Smooth muscle cell (in vitro differentiated cells): ENCODE data around the gene CMPK1. TPM values are rescaled to one million over a fixed set of nuclear protein-coding genes. Genes with fewer than 3 reads are reported as not detected.

Source experiments
- DNase-seq: peaks from one replicate; lab custom pipeline; 2025; ENCODE audit not compliant: unreplicated experiment; lab: John Stamatoyannopoulos, UW
- H2AFZ ChIP-seq: fragments of 200-600 bp; sonication (generic); 2 replicates; pipeline ENCODE4 v1.6.0; 2016; ENCODE audit warnings: antibody characterized with exemption, low read depth, mild to moderate bottlenecking
- H3F3A ChIP-seq: fragments of 200-600 bp; sonication (generic); 2 replicates; pipeline ENCODE4 v1.6.0; 2017; ENCODE audit warnings: antibody characterized with exemption, low read depth
- H3K27ac ChIP-seq: fragments of 200-600 bp; sonication (generic); 2 replicates; pipeline ENCODE4 v1.5.1; 2016; ENCODE audit warnings: low read depth, mild to moderate bottlenecking
- H3K27me3 ChIP-seq: fragments of 200-600 bp; sonication (generic); 2 replicates; pipeline ENCODE4 v1.6.1; 2016; ENCODE audit warnings: low read depth, mild to moderate bottlenecking
- H3K36me3 ChIP-seq: fragments of 200-600 bp; sonication (generic); 2 replicates; pipeline ENCODE4 v1.5.1; 2016; ENCODE audit warnings: low read depth
- H3K4me1 ChIP-seq: fragments of 200-600 bp; sonication (generic); 2 replicates; pipeline ENCODE4 v1.5.1; 2016; ENCODE audit warnings: low read depth
- H3K4me2 ChIP-seq: fragments of 200-600 bp; sonication (generic); 2 replicates; pipeline ENCODE4 v1.6.0; 2016; ENCODE audit warnings: mild to moderate bottlenecking
- H3K4me3 ChIP-seq: fragments of 200-600 bp; sonication (generic); 2 replicates; pipeline ENCODE4 v1.5.1; 2016; ENCODE audit warnings: mild to moderate bottlenecking
- H3K79me2 ChIP-seq: fragments of 200-600 bp; sonication (generic); 2 replicates; pipeline ENCODE4 v1.6.0; 2016; ENCODE audit warnings: low read depth, mild to moderate bottlenecking
- H3K9ac ChIP-seq: fragments of 200-600 bp; sonication (generic); 2 replicates; pipeline ENCODE4 v1.6.0; 2016; ENCODE audit warnings: low read depth
- H3K9me3 ChIP-seq: fragments of 200-600 bp; sonication (generic); replicated peaks from 2 replicates; pipeline ENCODE4 v1.5.1; 2016; ENCODE audit warnings: low read depth
- H4K20me1 ChIP-seq: fragments of 200-600 bp; sonication (generic); 2 replicates; pipeline ENCODE4 v1.6.0; 2016; ENCODE audit warnings: low read depth
- WGBS: methylation state at CpG from one replicate; pipeline ENCODE4 v1.1.7; 2016; ENCODE audit warnings: low lambda C conversion rate; 5-methylcytosine and 5-hydroxymethylcytosine counted together
- polyA plus RNA-seq: library from polyadenylated mRNA; unstranded; fragments of >200 nt; fragmentation: Nextera tagmentation; extraction: Ambion mirVana; gene quantifications from 2 replicates; pipeline ENCODE4 v1.2.1, GENCODE V29; 2016
- total RNA-seq: library from RNA; depleted of rRNA; stranded (reverse); fragments of >200 nt; gene quantifications from 2 replicates; pipeline ENCODE4 v1.2.3, GENCODE V29; 2014
- TF ChIP-seq, protein P1 (sequence below): fragments of 200-600 bp; sonication (generic); IDR thresholded peaks from 2 replicates; pipeline ENCODE4 v1.5.1; 2017; ENCODE audit warnings: borderline replicate concordance, mild to moderate bottlenecking, antibody characterized with exemption; ENCODE audit not compliant: insufficient read depth, poor library complexity, severe bottlenecking

The CMPK1 gene
- total and polyA plus RNA-seq, 2 experiments from 2014 or later = 75.5 to 105 TPM

- H3K4me2 ChIP-seq = no peak overlapping the region
- H3K9ac ChIP-seq = no peak overlapping the region
- no peaks in the 10 kb centered on the region for H3K27me3 ChIP-seq
- H3F3A ChIP-seq = no peaks in the 10 kb centered on the region
- no peak for DNase-seq
- H3K36me3 ChIP-seq = no peaks in the 10 kb centered on the region
- no peak overlapping the region for H2AFZ ChIP-seq
- H4K20me1 ChIP-seq = peaks cover 71% of the 10 kb centered on the region
- H3K4me3 ChIP-seq = no peak overlapping the region
- no peak overlapping the region for H3K27ac ChIP-seq
- no peaks in the 10 kb centered on the region for H3K9me3 ChIP-seq
- peaks cover 3% of the 10 kb centered on the region for H3K4me1 ChIP-seq
- 76% methylated on average over 3 of the region's 3 CpGs for WGBS
- TF ChIP-seq, protein P1, sequence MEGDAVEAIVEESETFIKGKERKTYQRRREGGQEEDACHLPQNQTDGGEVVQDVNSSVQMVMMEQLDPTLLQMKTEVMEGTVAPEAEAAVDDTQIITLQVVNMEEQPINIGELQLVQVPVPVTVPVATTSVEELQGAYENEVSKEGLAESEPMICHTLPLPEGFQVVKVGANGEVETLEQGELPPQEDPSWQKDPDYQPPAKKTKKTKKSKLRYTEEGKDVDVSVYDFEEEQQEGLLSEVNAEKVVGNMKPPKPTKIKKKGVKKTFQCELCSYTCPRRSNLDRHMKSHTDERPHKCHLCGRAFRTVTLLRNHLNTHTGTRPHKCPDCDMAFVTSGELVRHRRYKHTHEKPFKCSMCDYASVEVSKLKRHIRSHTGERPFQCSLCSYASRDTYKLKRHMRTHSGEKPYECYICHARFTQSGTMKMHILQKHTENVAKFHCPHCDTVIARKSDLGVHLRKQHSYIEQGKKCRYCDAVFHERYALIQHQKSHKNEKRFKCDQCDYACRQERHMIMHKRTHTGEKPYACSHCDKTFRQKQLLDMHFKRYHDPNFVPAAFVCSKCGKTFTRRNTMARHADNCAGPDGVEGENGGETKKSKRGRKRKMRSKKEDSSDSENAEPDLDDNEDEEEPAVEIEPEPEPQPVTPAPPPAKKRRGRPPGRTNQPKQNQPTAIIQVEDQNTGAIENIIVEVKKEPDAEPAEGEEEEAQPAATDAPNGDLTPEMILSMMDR = no peak
- H3K79me2 ChIP-seq = no peaks in the 10 kb centered on the region
Measured at GRCh38 chr1:47382399-47382983, 48.9 kb downstream of the CMPK1 start.

GRCh38 chr1:47384083-47384482 is 50.5 kb downstream of the CMPK1 start:
- Histone ChIP-seq H4K20me1 (peaks cover 55% of the 10 kb centered on the region), H3K27ac (no peak overlapping the region), H3K79me2 (no peaks in the 10 kb centered on the region), H3K4me1 (no peaks in the 10 kb centered on the region), H3K9ac (no peak overlapping the region), H3K9me3 (no peaks in the 10 kb centered on the region), H3K4me2 (no peak overlapping the region), H3F3A (no peaks in the 10 kb centered on the region), H3K27me3 (no peaks in the 10 kb centered on the region), H3K4me3 (no peak overlapping the region), H2AFZ (no peak overlapping the region), H3K36me3 (no peaks in the 10 kb centered on the region)
- TF ChIP-seq, protein P1 = no peak
- WGBS = 99% methylated on average over 3 of the region's 3 CpGs
- DNase-seq = no peak

DNA sequence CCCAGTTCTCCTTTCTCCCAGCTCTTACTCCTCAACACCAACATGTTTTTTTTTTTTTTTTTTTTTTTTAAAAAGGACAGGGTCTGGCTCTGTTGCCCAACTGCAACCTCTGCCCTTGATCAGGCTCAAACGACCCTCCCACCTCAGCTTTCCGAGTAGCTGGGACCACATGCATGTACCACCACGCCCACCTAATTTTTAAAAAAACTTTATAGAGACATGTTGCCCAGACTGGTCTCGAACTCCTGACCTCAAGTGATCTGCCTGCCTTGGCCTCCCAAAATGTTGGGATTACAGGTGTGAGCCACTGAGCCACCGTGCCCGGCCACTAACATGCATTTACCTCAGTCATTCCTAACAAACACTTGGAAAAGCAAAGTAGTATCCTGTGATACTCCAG is 51.4 kb downstream of the CMPK1 start:
- Histone ChIP-seq H3K36me3 (no peaks in the 10 kb centered on the region), H3K9me3 (no peaks in the 10 kb centered on the region), H3K27ac (no peak overlapping the region), H2AFZ (no peak overlapping the region), H3K27me3 (peaks cover 4% of the 10 kb centered on the region), H4K20me1 (peaks cover 46% of the 10 kb centered on the region), H3K4me2 (no peak overlapping the region), H3K4me1 (no peaks in the 10 kb centered on the region), H3K79me2 (no peaks in the 10 kb centered on the region), H3F3A (no peaks in the 10 kb centered on the region), H3K4me3 (no peak overlapping the region), H3K9ac (no peak overlapping the region)
- TF ChIP-seq, protein P1 = no peak
- WGBS = 95% methylated on average over 6 of the region's 6 CpGs
- DNase-seq = no peak

DNA sequence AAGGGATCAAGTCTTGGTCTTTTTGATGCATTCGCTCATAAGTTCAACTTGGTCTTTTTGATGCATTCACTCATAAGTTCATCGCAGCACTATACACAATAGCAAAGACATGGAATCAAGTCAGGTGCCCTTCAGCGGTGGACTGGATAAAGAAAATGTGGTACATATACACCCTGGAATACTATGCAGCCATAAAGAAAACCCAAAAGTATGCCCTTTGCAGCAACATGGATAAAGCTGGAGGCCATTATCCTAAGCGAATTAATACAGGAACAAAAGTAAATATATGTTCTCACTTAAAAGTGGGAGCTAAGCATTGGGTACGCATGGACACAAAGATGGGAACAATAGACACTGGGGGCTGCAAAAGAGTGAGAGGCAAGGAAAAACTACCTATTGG is 52.7 kb downstream of the CMPK1 start:
- Histone ChIP-seq H3K36me3 (no peaks in the 10 kb centered on the region), H3K27ac (no peak overlapping the region), H3K27me3 (peaks cover 16% of the 10 kb centered on the region), H3K79me2 (no peaks in the 10 kb centered on the region), H4K20me1 (peaks cover 34% of the 10 kb centered on the region), H2AFZ (no peak overlapping the region), H3K9me3 (no peaks in the 10 kb centered on the region), H3F3A (no peaks in the 10 kb centered on the region), H3K9ac (no peak overlapping the region), H3K4me3 (no peak overlapping the region), H3K4me2 (no peak overlapping the region), H3K4me1 (no peaks in the 10 kb centered on the region)
- no peak for DNase-seq
- WGBS = 95% methylated on average over 5 of the region's 5 CpGs
- TF ChIP-seq, protein P1 = no peak
